Measurements from ENCODE around the gene PANX1. TPM values are rescaled to one million over a fixed set of nuclear protein-coding genes. Genes with fewer than 3 reads are reported as not detected.

The PANX1 gene
- total and polyA plus RNA-seq, 2 donors = 13.2 to 30.7 TPM

DNA sequence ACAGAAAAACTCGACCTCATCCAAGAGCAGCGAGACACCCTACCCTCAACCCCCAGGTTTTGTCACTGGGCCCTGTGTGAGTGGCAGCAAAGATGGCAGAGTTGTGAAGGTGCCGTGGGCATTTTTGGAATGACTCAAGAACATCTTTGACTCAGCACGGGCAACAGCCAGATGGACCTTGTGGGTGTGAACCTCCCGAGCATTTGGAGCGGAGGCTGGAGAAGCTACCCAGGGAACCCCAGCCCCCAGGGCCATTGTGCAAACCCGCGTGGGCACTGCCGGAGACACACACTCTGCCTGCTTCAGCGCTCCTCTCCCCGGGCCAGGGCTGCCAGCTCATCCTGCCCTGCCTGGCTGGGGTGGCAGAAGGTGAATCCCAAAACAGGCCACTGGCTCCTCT, 66.1 kb downstream of the PANX1 start:
- no peak for DNase-seq (ENCODE audit: extremely low spot score)
- no peaks in the 10 kb centered on the region for H3K4me1 ChIP-seq (ENCODE audit: insufficient read depth)
- 92% methylated on average over 11 of the region's 11 CpGs for WGBS
- H3K27ac ChIP-seq (ENCODE audit: low read depth) = no peak overlapping the region
- no peaks in the 10 kb centered on the region for H3K36me3 ChIP-seq (ENCODE audit: insufficient read depth)
- no peak overlapping the region for H3K4me3 ChIP-seq (ENCODE audit: low read depth, low read length)

DNA sequence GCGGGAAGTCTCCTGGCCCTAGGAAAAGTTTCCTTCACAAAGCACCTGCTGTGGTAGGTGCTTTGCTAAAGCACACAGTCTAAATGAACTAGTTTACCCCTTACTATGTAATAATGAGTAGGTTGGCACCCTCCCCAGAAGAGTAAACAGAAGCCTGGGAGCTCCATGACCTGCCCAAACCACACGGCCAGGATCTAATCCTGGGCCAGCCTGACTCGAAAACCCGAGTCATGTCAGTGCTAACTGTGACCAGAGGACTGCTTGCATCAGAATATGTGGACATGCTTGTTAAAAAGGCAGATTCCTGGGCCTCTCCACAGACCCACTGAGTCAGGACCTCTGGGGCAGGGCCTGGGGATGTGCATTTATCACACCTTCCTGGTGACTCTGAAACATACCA, 67.7 kb downstream of the PANX1 start:
- H3K36me3 ChIP-seq (ENCODE audit: insufficient read depth) = no peaks in the 10 kb centered on the region
- no peaks in the 10 kb centered on the region for H3K4me1 ChIP-seq (ENCODE audit: insufficient read depth)
- no peak for DNase-seq (ENCODE audit: extremely low spot score)
- WGBS = 85% methylated on average over 4 of the region's 4 CpGs
- no peak overlapping the region for H3K27ac ChIP-seq (ENCODE audit: low read depth)
- H3K4me3 ChIP-seq (ENCODE audit: low read depth, low read length) = no peak overlapping the region

DNA sequence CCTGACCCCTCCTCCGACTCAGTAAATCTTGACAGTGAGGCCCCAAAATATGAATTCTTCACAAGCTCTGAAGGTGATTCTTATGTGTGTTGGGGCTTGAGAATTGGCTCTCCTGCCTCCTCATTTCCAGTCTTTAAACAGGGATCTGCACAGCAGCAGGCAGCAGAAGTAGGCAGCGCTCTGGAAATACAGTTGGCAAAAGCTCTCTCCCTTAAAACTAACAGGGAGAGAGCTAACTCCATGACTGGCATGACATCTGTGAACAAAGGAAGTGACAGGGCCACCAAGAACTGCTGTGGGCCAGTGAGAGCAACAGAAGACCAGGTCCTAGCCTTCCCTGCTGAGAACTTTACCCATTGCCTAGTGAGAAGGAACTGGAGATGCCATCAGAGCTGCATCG, 70.1 kb downstream of the PANX1 start:
- DNase-seq (ENCODE audit: extremely low spot score) = no peak
- H3K27ac ChIP-seq (ENCODE audit: low read depth) = no peak overlapping the region
- no peak overlapping the region for H3K4me3 ChIP-seq (ENCODE audit: low read depth, low read length)
- no peaks in the 10 kb centered on the region for H3K36me3 ChIP-seq (ENCODE audit: insufficient read depth)
- H3K4me1 ChIP-seq (ENCODE audit: insufficient read depth) = no peaks in the 10 kb centered on the region
- WGBS = 95% methylated on average over 3 of the region's 3 CpGs

DNA sequence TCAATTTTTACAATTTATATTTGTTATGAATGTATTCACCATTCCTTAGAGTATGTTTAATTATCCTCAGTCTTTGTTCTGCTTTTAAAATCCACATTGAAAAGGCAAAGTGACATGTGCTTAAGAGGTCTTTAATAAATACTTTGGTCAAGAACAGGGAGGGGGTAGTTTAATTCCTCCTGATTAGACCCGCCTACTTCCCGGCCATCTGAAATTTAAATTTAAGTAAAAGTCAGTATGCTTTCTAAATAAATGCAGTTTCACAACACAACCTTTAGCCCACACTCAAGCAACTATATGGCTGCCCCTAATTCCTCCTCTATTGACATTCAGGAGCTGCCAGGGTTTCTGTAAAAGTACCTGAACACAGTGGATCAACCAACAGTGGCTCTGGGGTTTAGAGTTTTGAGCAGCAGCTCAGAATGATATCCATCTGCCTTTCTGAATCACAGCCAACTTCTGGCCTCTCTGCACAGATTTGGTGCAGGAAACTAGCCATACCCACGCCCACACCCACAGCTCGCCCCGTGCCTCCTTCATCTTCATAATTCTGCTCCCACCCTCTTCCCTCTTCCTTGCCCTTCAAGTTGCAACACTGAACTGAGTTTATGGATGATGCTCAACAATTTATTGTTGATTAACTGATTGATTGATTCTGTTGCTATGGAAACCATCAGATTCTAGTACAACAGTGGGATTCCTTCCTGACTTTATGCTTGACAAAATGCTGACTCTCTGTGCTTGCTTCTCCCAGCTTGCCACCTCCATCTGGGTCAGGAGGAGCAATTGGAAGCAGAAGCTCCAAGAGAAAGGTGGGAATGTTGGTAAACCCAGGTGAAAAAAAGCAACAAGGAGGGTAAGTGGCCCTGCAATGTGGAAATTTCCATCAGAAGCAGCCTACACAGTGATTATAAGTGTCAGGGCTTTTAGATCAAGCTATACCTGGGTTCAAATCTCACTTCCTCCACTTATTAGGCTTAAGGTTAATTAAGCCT, 70.8 kb downstream of the PANX1 start:
- WGBS = 69% methylated on average over 5 of the region's 5 CpGs
- no peaks in the 10 kb centered on the region for H3K36me3 ChIP-seq (ENCODE audit: insufficient read depth)
- DNase-seq (ENCODE audit: extremely low spot score) = no peak
- H3K27ac ChIP-seq (ENCODE audit: low read depth) = no peak overlapping the region
- no peak overlapping the region for H3K4me3 ChIP-seq (ENCODE audit: low read depth, low read length)
- H3K4me1 ChIP-seq (ENCODE audit: insufficient read depth) = no peaks in the 10 kb centered on the region

DNA sequence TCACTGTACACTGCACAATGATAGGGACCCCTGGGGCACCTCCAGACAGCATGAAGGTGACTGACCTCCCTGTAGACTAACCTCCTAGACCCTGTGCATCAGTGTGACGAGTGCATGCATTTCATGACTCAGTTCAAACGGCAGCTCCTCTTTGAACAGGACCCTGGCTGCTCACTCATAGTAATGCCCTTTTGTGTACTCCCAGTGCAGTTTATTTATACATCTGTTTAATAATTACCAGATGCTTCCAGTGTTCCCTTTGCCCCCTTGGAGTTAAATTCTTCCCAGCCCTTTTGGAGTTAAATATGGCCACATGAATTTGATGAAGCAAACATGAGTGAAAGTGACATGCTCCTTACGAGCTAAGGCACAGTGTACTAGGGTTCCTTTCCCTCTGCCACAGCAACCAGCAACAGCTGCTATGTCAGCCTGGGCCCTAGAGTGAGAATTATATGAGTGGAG, 72.4 kb downstream of the PANX1 start:
- no peaks in the 10 kb centered on the region for H3K36me3 ChIP-seq (ENCODE audit: insufficient read depth)
- WGBS = 31% methylated on average over 3 of the region's 3 CpGs
- no peak overlapping the region for H3K27ac ChIP-seq (ENCODE audit: low read depth)
- H3K4me3 ChIP-seq (ENCODE audit: low read depth, low read length) = no peak overlapping the region
- DNase-seq (ENCODE audit: extremely low spot score) = no peak
- no peaks in the 10 kb centered on the region for H3K4me1 ChIP-seq (ENCODE audit: insufficient read depth)

DNA sequence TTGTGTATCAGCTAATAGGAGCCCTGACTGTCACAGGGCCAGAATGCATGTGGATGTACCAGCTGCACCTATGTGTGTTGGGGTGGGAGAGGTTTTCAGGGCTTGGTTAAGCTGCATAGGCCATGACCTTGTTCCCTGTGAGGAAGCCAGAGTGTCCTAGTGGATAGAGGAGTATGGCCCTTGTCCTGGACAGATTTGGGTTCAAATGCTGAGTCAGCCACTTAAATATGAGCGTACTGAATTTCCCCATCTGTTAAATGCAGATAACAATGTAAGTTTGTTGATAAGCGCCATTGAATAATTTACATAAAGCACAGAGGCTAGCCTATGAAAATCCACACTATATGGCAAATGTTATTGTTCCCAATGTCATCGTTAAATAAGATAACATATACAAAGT, 74.4 kb downstream of the PANX1 start:
- H3K4me3 ChIP-seq (ENCODE audit: low read depth, low read length) = no peak overlapping the region
- 61% methylated on average over 3 of the region's 3 CpGs for WGBS
- H3K4me1 ChIP-seq (ENCODE audit: insufficient read depth) = no peaks in the 10 kb centered on the region
- no peak for DNase-seq (ENCODE audit: extremely low spot score)
- H3K36me3 ChIP-seq (ENCODE audit: insufficient read depth) = no peaks in the 10 kb centered on the region
- H3K27ac ChIP-seq (ENCODE audit: low read depth) = no peak overlapping the region

DNA sequence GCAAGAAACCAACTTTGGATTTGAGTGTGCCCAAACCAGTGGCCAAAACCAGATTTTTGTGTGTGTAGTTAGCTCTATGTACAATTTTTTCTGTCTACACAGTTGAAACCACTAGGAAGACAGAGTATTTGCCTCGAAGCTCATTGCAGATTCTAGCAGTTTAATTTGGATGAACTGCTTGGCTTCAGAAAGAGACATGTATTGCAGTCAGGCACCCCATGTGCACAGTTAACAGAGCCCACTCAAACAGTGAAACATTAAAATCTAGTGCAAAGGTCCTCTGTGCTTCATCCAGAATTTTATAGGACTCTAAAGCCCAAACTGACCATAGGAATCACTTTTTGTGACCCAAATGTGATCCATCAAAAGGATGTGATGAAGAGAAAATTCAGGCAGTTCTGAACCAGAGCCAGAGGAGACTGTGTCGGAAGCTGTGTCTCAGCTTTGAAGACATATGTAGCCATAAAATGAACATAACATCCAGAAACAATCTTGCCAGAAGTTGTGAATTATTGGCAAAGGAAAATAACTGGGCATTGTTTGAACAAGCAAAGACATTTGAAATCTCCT, 82.7 kb downstream of the PANX1 start:
- H3K4me1 ChIP-seq (ENCODE audit: insufficient read depth) = no peaks in the 10 kb centered on the region
- H3K4me3 ChIP-seq (ENCODE audit: low read depth, low read length) = no peak overlapping the region
- H3K27ac ChIP-seq (ENCODE audit: low read depth) = no peak overlapping the region
- no peaks in the 10 kb centered on the region for H3K36me3 ChIP-seq (ENCODE audit: insufficient read depth)
- no peak for DNase-seq (ENCODE audit: extremely low spot score)
- 52% methylated on average over 2 of the region's 2 CpGs for WGBS

DNA sequence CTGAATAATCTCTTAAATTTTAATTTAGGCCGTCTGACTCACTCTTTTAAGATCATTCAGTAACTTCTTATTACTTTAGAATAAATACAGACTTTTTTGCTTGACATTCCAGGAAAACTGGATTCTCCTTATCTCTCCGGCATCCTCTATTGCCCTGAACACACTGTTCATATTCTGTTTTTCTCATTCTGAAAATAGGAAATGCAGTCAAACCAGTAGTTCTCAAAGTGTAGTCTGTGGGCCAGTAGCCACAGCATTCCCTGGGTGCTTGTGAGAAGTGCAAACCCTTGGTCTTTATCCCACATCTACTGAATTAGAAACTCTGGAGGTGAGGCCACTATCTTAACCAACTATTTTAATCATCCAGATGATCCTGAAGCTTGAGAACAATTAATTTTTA, 84.3 kb downstream of the PANX1 start:
- WGBS = 53% methylated on average over 2 of the region's 2 CpGs
- Histone ChIP-seq H3K27ac (ENCODE audit: low read depth) (no peak overlapping the region), H3K4me1 (ENCODE audit: insufficient read depth) (no peaks in the 10 kb centered on the region), H3K36me3 (ENCODE audit: insufficient read depth) (no peaks in the 10 kb centered on the region), H3K4me3 (ENCODE audit: low read depth, low read length) (no peak overlapping the region)
- DNase-seq (ENCODE audit: extremely low spot score) = no peak

DNA sequence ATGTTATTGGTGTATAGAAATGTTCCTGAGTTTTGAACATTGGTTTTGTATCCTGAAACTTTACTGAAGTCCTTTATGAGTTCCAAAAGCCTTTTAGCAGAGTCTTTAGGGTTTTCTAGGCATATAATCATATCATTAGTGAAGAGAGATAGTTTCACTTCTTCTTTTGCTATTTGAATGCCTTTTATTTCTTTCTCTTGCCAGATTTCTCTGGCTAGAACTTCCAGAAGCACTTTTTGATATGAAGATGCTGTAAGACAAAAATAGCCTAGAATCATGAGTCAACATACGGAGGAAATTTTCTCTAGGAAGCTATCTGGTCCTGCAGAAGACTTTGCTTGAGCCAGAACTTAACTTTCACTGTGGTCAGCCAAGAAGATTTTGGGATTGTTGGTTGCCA, 89.1 kb downstream of the PANX1 start:
- Histone ChIP-seq H3K4me1 (ENCODE audit: insufficient read depth) (no peaks in the 10 kb centered on the region), H3K36me3 (ENCODE audit: insufficient read depth) (no peaks in the 10 kb centered on the region), H3K4me3 (ENCODE audit: low read depth, low read length) (no peak overlapping the region), H3K27ac (ENCODE audit: low read depth) (no peak overlapping the region)
- no peak for DNase-seq (ENCODE audit: extremely low spot score)
- 70% methylated on average over 1 of the region's 1 CpG for WGBS

DNA sequence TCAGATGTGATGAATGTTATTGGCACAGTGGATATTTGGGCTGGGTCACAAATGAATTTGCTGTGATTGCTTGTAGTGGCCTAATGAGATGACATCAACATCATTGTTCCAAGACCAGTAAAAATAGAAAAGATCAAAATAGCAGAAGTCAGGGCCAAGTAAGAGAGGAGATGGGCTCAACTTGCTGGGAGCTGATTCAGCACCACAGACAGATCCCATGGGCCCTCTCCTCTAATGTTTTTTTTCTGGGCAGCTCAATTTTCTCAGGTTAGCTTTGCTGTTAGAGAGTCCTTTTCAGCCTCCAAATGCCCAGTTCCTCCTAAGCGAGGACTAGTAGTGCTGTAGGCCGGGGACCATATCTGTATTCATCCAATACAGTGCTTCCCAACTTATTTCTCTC, 89.7 kb downstream of the PANX1 start:
- Histone ChIP-seq H3K4me3 (ENCODE audit: low read depth, low read length) (no peak overlapping the region), H3K36me3 (ENCODE audit: insufficient read depth) (no peaks in the 10 kb centered on the region), H3K27ac (ENCODE audit: low read depth) (no peak overlapping the region), H3K4me1 (ENCODE audit: insufficient read depth) (no peaks in the 10 kb centered on the region)
- 88% methylated on average over 2 of the region's 2 CpGs for WGBS
- no peak for DNase-seq (ENCODE audit: extremely low spot score)

DNA sequence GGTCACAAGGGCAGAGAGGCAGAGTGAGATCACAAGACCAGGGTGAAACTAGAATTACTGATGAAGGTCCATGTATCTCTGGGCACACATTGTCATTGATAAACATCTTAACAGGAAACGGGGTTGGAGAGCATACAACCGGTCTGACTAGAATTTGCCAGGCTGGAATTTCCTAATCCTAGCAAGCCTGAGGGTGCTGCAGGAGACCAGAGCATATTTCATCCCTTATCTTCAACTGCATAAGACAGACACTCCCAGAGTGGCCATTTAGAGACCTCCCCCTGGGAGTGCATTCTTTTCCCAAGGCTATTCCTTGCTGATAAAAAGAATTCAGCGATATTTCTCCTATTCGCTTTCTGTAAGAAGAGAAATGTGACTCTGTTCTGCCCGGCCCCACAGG, 91.1 kb downstream of the PANX1 start:
- DNase-seq (ENCODE audit: extremely low spot score) = no peak
- WGBS = 83% methylated on average over 5 of the region's 5 CpGs

DNA sequence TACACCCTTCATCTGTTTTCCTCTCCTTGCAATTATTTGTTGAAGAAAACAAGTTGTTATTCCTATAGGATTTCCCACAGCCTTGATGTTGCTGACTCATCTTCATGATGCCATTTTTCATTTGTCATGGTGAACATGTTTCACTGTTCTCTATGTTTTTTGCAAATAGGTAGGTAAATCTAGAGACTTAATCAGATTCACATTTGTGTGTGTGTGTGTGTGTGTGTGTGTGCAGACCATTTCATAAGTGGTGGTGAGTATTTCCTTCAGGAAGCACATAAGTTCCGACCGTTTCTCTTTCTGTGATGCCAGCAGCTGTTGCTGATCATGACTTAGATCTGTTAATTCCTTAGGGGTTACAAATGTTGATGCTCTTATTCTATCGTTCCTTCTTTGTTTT, 95.4 kb downstream of the PANX1 start:
- H3K27ac ChIP-seq (ENCODE audit: low read depth) = no peak overlapping the region
- H3K4me1 ChIP-seq (ENCODE audit: insufficient read depth) = no peaks in the 10 kb centered on the region
- no peaks in the 10 kb centered on the region for H3K36me3 ChIP-seq (ENCODE audit: insufficient read depth)
- DNase-seq (ENCODE audit: extremely low spot score) = no peak
- WGBS = 25% methylated on average over 3 of the region's 3 CpGs
- no peak overlapping the region for H3K4me3 ChIP-seq (ENCODE audit: low read depth, low read length)

More for the DNA sequence above, 91.1 kb downstream of the PANX1 start:
- Histone ChIP-seq H3K36me3 (ENCODE audit: insufficient read depth) (no peaks in the 10 kb centered on the region), H3K4me1 (ENCODE audit: insufficient read depth) (no peaks in the 10 kb centered on the region), H3K27ac (ENCODE audit: low read depth) (no peak overlapping the region), H3K4me3 (ENCODE audit: low read depth, low read length) (no peak overlapping the region)

Measured in urinary bladder (tissue), 4 donors.